Left renal cortex interstitium (tissue), 4 donors: Measurements from ENCODE around the gene CCDC73. TPM values are rescaled to one million over a fixed set of nuclear protein-coding genes. Genes with fewer than 3 reads are reported as not detected.

Experiments
- DNase-seq, 4 donors: peaks; one replicate each; pipeline ENCODE4 v3.0.0-alpha.2; 2013; ENCODE audit warnings: low read depth in 4 of 4, low spot score in 2 of 4, missing footprints in 1 of 4
- polyA plus RNA-seq, 4 donors: library from polyadenylated mRNA; unstranded; fragments of 120-200 nt; gene quantifications; one replicate each; pipeline ENCODE4 v1.2.1, GENCODE V29; 2013; ENCODE audit not compliant: insufficient read length in 4 of 4

CCDC73 gene
- polyA plus RNA-seq, 4 donors = 0.22 to 0.33 (median 0.31) TPM

- no peak for DNase-seq
Observed at GRCh38 chr11:32555091-32555490, 239.4 kb downstream of the CCDC73 start.

Other genes with a start within 250 kb of the CCDC73 start
- 100 to 1,000 TPM; 604 to 743 (median 657) TPM for gene EIF3M, start 210.8 kb downstream of the CCDC73 start, polyA plus RNA-seq
- 1 to 10 TPM; 5.5 to 7.4 (median 6.4) TPM for gene PRRG4, start 35.3 kb upstream of the CCDC73 start, polyA plus RNA-seq
- gene QSER1, start 98.1 kb upstream of the CCDC73 start, polyA plus RNA-seq = 10 to 100 TPM; 35.0 to 43.0 (median 37.4) TPM
- gene DEPDC7, start 221.2 kb upstream of the CCDC73 start, polyA plus RNA-seq = 1 to 10 TPM; 5.9 to 7.3 (median 6.5) TPM
- gene TCP11L1, start 244.9 kb upstream of the CCDC73 start, polyA plus RNA-seq = 10 to 100 TPM in 2 of 4 donors, 1 to 10 TPM in 2; 8.5 to 14.1 (median 11.7) TPM